Esophagus (tissue), 2 donors: ENCODE measurements around the gene STARD13. TPM values are rescaled to one million over a fixed set of nuclear protein-coding genes. Genes with fewer than 3 reads are reported as not detected.

Source experiments
- H3K27ac ChIP-seq, 2 donors: one replicate each; pipeline ENCODE4 v1.5.1; 2013; ENCODE audit warnings: low read depth in 2 of 2, mild to moderate bottlenecking in 2 of 2, inconsistent platforms in 1 of 2, low read length in 1 of 2, moderate library complexity in 1 of 2
- H3K27me3 ChIP-seq, 2 donors: one replicate each; pipeline ENCODE4 v1.6.1; 2013; ENCODE audit warnings: low read length in 2 of 2, control low read depth in 1 of 2, mild to moderate bottlenecking in 1 of 2; ENCODE audit not compliant: insufficient read depth in 2 of 2, control insufficient read depth in 1 of 2
- H3K36me3 ChIP-seq, 2 donors: one replicate each; pipeline ENCODE4 v1.6.1; 2013; ENCODE audit warnings: low read length in 1 of 2; ENCODE audit not compliant: control insufficient read depth in 2 of 2, insufficient read depth in 2 of 2
- H3K4me1 ChIP-seq, 2 donors: one replicate each; pipeline ENCODE4 v1.6.1; 2013; ENCODE audit warnings: low read length in 1 of 2; ENCODE audit not compliant: control insufficient read depth in 2 of 2, insufficient read depth in 2 of 2
- H3K4me3 ChIP-seq, 2 donors: one replicate each; pipeline ENCODE4 v1.5.1; 2013; ENCODE audit warnings: low read length in 2 of 2, mild to moderate bottlenecking in 2 of 2, low read depth in 1 of 2, moderate library complexity in 1 of 2
- H3K9me3 ChIP-seq, 2 donors: one replicate each; pipeline ENCODE4 v1.6.1; 2013; ENCODE audit warnings: mild to moderate bottlenecking in 2 of 2, low read depth in 1 of 2, low read length in 1 of 2, moderate library complexity in 1 of 2; ENCODE audit not compliant: control insufficient read depth in 2 of 2, insufficient read depth in 1 of 2
- WGBS, 2 donors: extraction: QIAGEN DNeasy Blood & Tissue Kit; methylation state at CpG; one replicate each; pipeline ENCODE4 v1.1.7; 2013; 5-methylcytosine and 5-hydroxymethylcytosine counted together
- polyA plus RNA-seq, 2 donors: library from polyadenylated mRNA; stranded (reverse); fragments of 200-250 nt; gene quantifications; one replicate each; pipeline ENCODE4 v1.2.3, GENCODE V29; 2013
- donor health status: healthy with polysubstance abuse.
- donor health status: Bipolar disorder and iron deficiency.

Gene STARD13
- polyA plus RNA-seq, 2 donors = 1.6 to 3.0 TPM

GRCh38 chr13:33127009-33127551 lies 158.5 kb downstream of the STARD13 start:
- no peaks in the 10 kb centered on the region for H3K27me3 ChIP-seq
- H3K4me1 ChIP-seq = peaks cover 0 to 7% of the 10 kb centered on the region in 2 donors
- peaks cover 0 to 5% of the 10 kb centered on the region in 2 donors for H3K36me3 ChIP-seq
- peak overlapping the region; percentile 34 to 65 for H3K27ac ChIP-seq
- WGBS, 2 donors = 67 to 76% methylated on average over 14 of the region's 14 CpGs
- no peaks in the 10 kb centered on the region for H3K9me3 ChIP-seq
- H3K4me3 ChIP-seq = no peak overlapping the region

GRCh38 chr13:33125821-33126570 lies 159.6 kb downstream of the STARD13 start:
- H3K4me3 ChIP-seq = no peak overlapping the region
- H3K9me3 ChIP-seq = no peaks in the 10 kb centered on the region
- H3K36me3 ChIP-seq = peaks cover 0 to 5% of the 10 kb centered on the region in 2 donors
- WGBS, 2 donors = 41 to 42% methylated on average over 10 of the region's 10 CpGs
- H3K4me1 ChIP-seq = peaks cover 0 to 7% of the 10 kb centered on the region in 2 donors
- no peaks in the 10 kb centered on the region for H3K27me3 ChIP-seq
- H3K27ac ChIP-seq = peak overlapping the region; percentile 65 to 83

- Histone ChIP-seq H3K36me3 (no peaks in the 10 kb centered on the region), H3K27ac (peak overlapping the region in 1 of 2 donors; percentile 29), H3K4me3 (no peak overlapping the region), H3K9me3 (no peaks in the 10 kb centered on the region), H3K4me1 (peaks cover 0 to 7% of the 10 kb centered on the region in 2 donors), H3K27me3 (no peaks in the 10 kb centered on the region)
- 72 to 74% methylated on average over 7 of the region's 7 CpGs for WGBS, 2 donors
These were observed 162.3 kb downstream of the STARD13 start for GRCh38 chr13:33123066-33123859.

GRCh38 chr13:33119856-33120543 lies 165.6 kb downstream of the STARD13 start:
- Histone ChIP-seq H3K4me1 (peaks cover 0 to 5% of the 10 kb centered on the region in 2 donors), H3K4me3 (no peak overlapping the region), H3K27me3 (no peaks in the 10 kb centered on the region), H3K9me3 (no peaks in the 10 kb centered on the region), H3K36me3 (peaks cover 3 to 5% of the 10 kb centered on the region in 2 donors), H3K27ac (peak overlapping the region in 1 of 2 donors; percentile 52)
- 30 to 53% methylated on average over 10 of the region's 10 CpGs for WGBS, 2 donors

GRCh38 chr13:33119022-33119781 lies 166.4 kb downstream of the STARD13 start:
- Histone ChIP-seq H3K9me3 (no peaks in the 10 kb centered on the region), H3K36me3 (peaks cover 3 to 5% of the 10 kb centered on the region in 2 donors), H3K4me1 (peaks cover under 1 to 5% of the 10 kb centered on the region in 2 donors), H3K27ac (peak overlapping the region in 1 of 2 donors; percentile 50), H3K4me3 (no peak overlapping the region), H3K27me3 (no peaks in the 10 kb centered on the region)
- 61 to 80% methylated on average over 7 of the region's 7 CpGs for WGBS, 2 donors

GRCh38 chr13:33116321-33117010 lies 169.1 kb downstream of the STARD13 start:
- WGBS, 2 donors = 48 to 52% methylated on average over 2 of the region's 2 CpGs
- H3K9me3 ChIP-seq = no peaks in the 10 kb centered on the region
- peaks cover 2 to 5% of the 10 kb centered on the region in 2 donors for H3K4me1 ChIP-seq
- peaks cover 5% of the 10 kb centered on the region in 2 donors for H3K36me3 ChIP-seq
- no peak overlapping the region for H3K27ac ChIP-seq
- no peaks in the 10 kb centered on the region for H3K27me3 ChIP-seq
- H3K4me3 ChIP-seq = no peak overlapping the region

GRCh38 chr13:33115274-33115673 lies 170.3 kb downstream of the STARD13 start:
- Histone ChIP-seq H3K27me3 (no peaks in the 10 kb centered on the region), H3K36me3 (peaks cover 5 to 8% of the 10 kb centered on the region in 2 donors), H3K27ac (peak overlapping the region in 1 of 2 donors; percentile 21), H3K4me3 (no peak overlapping the region), H3K4me1 (peaks cover 5% of the 10 kb centered on the region in 2 donors), H3K9me3 (no peaks in the 10 kb centered on the region)
- WGBS, 2 donors = 81 to 92% methylated on average over 2 of the region's 2 CpGs

GRCh38 chr13:33114146-33114545 lies 171.4 kb downstream of the STARD13 start:
- H3K4me1 ChIP-seq = peaks cover 5 to 9% of the 10 kb centered on the region in 2 donors
- peak overlapping the region; percentile 21 to 60 for H3K27ac ChIP-seq
- no peaks in the 10 kb centered on the region for H3K9me3 ChIP-seq
- 78 to 90% methylated on average over 5 of the region's 5 CpGs for WGBS, 2 donors
- H3K36me3 ChIP-seq = peaks cover 5 to 12% of the 10 kb centered on the region in 2 donors
- no peak overlapping the region for H3K4me3 ChIP-seq
- H3K27me3 ChIP-seq = no peaks in the 10 kb centered on the region
